Epidermal melanocyte (primary cell): ENCODE measurements around the gene TMEM248.
"Not testable (repeated sequence)": the region's sequence is repeated elsewhere in the genome, so short reads cannot be mapped to it uniquely, and the experiment has no call there.

ENCODE experiments used
- DNase-seq: peaks from one replicate; pipeline ENCODE4 v3.0.0; 2011; ENCODE audit warnings: low spot score; ENCODE audit not compliant: insufficient read length

The TMEM248 gene

DNA sequence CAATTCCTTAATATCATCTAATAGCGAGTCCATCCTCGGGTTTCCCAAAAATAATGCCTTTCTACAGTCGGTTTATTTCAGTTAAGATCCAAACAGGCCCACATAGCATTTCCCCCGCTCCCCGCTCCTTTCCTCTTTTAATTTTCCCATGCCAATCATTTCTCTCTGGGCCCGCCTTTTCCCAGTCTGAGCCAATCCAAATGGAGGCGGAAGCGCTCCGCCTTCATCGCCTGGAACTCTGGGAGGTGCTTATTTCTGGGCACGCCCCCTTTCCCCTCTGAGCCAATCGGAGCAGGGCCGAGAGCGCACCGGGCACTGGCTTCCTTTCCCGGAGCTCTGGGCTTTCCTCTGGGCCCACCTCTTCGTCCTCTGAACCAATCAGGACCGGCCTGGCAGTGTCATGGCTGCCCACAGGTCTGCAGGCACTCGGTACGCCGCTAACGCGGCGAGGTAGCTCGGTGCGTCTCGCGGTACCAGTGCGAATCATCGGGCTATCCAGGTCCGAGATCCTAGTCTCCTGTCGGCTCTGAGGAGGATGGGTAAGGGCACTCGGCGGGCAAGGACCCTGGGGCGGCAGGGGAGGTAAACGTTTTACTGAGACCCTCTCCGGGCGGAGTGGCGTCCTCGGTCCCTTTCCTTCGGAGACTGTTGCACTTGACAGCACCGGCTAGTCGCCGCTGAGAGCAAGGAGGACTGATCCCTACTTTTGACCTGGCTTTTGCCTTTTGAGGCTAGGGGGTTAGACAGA is 75.6 kb downstream of the TMEM248 start, which contains the start of gene TYW1:
TSS of gene TYW1 (plus strand) at position 390 of the 748 bp plus-strand sequence. CDS start at position 536, 146 bp downstream.
- peak; percentile 17 for DNase-seq

GRCh38 chr7:67000601-67001258 is 79.7 kb downstream of the TMEM248 start:
- not testable (repeated sequence) for DNase-seq

- DNase-seq = not testable (repeated sequence)
Measured at GRCh38 chr7:67004145-67004544, 83.1 kb downstream of the TMEM248 start.

DNA sequence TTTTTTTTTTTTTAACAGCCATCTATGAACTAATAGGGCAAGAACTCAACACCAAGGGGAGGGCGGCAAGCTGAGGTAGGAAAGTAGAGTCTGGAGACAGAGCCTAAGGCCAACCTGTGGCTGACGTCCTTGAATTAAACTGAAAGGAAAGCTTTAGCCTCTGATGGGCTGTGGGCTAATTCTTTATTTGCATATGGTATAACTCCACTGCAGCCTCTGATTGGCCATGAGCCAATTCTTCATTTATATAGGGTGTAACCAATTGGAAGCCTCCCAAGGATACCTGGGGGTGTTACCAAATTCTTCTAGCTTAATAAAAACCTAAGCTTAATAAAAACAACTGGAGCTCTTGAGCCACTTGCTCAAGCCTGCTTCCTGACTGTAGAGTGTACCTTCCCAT is 85.9 kb downstream of the TMEM248 start:
- no peak for DNase-seq
